NCI-H345 (cell line): ENCODE data around the gene IDH3B.
A peak's percentile ranks its signal among the peaks of the same experiment; 100 is the strongest.

Experiments used
- DNase-seq: peaks from one replicate; lab custom pipeline; 2025; lab: John Stamatoyannopoulos, UW

IDH3B gene

DNA sequence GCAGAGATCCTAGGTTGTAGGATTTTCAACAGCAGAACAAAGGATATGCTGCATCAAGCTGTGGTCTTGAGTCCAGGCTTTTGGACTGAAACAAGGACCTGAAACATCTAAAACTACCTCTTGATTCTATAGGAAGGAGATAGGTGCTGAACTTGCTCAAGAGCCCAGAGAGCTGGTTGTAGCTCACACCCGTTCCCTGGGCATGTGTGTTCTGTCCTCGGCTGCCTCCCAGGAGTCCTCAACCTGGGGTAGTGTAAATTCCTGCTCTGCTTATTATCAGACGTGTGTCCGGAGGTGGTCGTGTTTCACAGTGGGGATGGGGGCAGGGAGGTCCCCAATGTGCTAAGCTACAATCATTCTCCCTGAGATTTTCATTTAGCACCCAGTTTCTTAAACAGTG lies 6.8 kb downstream of the IDH3B start:
- DNase-seq, result no peak

GRCh38 chr20:2656471-2657117 lies 7.4 kb downstream of the IDH3B start:
- no peak for DNase-seq

- DNase-seq, result no peak
These were observed 8.5 kb downstream of the IDH3B start for GRCh38 chr20:2655331-2656116.

DNA sequence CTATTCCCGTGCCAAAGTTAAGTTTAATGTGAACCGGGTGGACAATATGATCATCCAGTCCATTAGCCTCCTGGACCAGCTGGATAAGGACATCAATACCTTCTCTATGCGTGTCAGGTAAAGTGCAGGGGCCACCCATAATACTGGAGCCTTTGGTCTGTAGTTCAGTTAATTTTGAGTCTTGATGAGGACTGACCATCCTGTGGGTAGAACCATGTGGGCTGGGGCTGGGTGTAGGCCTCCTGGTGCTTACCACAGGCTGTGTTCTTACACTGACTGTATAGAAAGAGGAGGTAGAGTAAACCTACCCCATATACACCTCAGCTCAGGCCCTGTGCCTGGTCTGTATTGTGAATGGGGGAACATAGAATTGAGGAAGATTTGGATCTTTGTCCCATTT lies 9.2 kb downstream of the IDH3B start:
- no peak for DNase-seq

DNA sequence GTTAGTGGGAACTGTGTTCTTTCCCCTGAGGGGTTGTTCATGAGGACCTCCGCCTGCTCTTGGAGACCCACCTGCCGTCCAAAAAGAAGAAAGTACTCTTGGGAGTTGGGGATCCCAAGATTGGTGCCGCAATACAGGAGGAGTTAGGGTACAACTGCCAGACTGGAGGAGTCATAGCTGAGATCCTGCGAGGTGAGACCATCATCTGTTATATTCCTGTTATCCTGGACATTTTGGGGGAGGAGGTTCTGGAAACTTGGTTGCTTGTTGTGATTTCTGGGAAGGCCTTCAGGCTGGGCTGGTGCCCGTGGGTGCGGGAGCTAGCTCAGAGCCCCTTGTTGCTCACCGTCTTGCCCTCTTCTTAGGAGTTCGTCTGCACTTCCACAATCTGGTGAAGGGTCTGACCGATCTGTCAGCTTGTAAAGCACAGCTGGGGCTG lies 9.6 kb downstream of the IDH3B start:
- no peak for DNase-seq

DNA sequence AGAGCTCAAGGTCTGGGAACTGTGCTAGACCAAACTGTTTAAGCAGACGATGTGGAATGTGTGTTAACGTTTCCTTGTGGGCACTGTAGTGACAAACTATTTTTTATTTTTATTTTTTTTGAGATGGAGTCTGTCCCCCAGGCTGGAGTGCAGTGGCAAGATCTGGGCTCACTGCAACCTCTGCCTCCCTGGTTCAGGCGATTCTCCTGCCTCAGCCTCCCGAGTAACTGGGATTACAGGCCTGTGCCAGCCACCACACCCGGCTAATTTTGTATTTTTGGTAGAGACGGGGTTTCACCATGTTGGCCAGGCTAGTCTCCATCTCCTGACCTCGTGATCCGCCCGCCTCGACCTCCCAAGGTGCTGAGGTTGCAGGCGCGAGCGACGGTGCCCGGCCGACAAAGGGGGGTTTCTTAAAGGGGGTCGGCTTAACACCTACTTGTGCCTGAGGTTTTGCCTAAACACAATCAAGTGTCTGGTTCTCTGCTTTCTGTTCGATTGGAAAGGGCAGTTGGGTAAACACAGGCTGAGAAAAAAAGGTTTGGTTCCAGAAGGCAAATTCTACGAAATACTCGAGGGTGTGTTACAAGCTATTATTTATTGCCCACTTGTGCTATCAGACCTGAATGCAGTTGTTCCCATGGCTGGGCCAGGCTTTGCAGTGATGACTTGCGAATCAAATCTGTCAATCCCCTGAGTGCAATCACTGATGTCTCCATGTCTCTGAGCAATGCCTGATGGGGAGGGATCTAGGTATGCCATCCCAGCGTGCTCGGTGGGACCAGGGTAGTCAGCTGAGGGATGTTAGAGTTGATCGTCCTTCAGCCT lies 10.2 kb downstream of the IDH3B start:
- DNase-seq, result no peak

DNA sequence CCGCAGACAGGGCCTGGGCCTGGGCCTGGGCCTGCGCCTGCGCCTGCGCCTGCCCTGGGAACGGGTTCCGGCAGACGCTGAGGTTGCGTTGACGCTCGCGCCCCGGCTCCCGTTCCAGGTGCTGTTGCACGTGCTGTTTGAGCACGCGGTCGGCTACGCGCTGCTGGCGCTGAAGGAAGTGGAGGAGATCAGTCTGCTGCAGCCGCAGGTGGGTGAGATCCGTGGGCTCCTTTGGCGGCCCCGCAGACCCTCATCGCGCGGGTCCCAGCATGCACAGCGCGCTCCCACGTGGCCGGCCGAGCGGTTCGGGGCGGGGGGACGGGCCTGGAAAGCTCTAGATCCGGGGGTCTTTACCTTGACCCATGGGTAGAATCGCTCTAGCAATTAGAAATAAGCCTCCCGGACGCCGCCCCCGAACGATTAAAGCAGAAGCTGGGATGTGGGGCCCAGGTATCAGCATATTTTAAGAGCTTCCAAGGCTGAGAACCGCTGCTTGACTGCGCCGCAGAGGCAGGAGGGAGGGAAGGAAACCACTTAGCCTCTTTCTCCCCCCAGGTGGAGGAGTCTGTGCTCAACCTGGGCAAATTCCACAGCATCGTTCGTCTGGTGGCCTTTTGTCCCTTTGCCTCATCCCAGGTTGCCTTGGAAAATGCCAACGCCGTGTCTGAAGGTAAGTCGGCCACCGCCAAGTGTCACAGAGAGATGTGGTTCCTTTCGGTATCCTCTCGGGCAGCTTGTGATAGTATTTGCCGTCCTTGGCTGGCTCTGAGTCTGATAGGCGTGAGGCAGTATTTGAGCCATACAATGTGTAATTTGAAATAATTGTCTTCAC lies 11.1 kb downstream of the IDH3B start:
- peak; percentile 68 for DNase-seq

DNA sequence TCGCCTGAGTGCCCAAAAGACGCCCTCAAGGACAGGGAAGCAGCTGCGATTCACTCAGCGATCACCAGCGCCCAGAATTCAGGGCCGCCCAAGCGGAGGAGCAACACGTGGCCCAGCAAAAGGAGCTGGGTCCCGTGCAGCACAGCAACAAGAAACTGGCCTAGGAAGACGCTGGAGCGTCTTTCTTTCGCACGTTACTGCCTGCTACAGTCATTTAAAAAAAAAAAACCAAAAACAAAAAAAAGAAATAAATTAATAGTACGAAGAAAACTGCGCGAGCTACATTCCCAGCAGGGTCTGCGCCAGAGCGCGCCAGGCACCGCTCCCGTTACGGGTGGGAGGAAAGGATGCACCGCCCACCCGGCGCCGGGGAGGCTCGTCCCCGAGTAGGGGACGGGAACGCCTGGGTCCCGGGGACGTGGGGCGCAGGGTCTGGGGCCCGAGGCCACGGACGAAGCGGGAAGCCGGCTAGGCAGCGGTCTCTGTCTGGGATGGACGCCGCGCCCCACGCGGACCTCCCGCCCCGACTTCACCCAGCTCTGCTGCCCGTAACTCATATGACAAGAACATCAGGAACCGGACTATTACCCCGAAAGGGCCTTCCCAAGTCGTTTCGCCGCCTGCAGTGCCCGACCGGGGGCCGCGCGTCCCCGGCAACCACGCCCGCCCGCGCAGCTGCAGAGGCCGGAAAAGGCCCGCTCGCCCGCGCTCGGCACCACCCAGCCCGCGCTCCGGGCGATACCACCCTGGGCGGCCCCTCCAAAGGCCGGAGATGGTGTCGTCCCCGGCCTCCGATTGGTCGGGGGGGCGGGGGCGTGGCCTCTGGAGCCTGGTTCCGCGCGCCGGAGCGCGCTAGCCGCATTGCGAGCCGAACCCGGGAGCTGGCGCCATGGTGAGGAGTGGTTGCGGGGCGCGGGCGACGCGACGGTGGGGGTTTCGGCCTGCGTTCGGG lies 12.0 kb downstream of the IDH3B start, which contains the start of gene NOP56:
Gene NOP56, plus strand, starts transcription at position 861 of the 952 bp plus-strand sequence. Its CDS starts 29 bp downstream, at position 890.
- DNase-seq, result peak; percentile 96

- no peak for DNase-seq
These were observed 20.3 kb downstream of the IDH3B start for GRCh38 chr20:2643708-2644107.

DNA sequence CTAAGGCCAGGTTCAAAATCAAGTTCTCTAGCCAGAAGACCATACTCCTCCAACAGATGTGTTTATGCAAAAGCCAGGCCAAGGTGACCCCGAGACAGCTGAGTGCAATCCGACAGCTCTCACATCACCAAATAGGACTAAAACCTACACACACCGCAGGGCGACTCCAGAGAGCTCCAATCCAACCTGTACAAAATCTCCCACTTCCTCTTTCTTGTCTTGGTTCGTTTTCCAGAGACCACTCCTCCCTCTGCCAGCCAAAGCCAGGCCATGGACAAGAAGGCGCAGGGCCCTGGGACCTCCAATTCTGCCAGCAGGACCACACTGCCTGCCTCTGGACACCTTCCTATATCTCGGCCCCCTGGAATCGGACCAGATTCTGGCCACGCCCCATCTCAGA lies 23.1 kb downstream of the IDH3B start:
- DNase-seq, result no peak

DNA sequence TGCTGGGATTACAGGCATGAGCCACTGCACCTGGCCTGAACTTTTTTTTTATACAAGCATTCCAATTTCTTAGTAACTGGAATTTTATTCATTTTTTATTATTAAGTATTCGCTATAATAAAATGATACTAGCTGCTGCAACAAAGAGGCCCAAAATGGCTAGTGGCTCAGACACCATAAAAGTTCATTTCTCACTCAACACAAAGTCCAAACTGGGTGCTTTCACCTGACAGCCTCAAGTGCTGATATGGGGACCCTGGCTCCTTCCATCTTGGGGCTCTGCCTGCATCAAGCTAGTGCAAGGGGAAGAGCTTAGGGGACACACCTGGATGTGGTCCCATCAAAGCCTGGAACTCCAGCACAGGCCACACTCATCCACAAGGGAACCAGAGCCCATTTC lies 23.8 kb downstream of the IDH3B start:
- DNase-seq, result no peak

GRCh38 chr20:2637246-2637645 lies 26.8 kb downstream of the IDH3B start:
- no peak for DNase-seq

- no peak for DNase-seq
These were observed 30.6 kb downstream of the IDH3B start for GRCh38 chr20:2633381-2633780.

DNA sequence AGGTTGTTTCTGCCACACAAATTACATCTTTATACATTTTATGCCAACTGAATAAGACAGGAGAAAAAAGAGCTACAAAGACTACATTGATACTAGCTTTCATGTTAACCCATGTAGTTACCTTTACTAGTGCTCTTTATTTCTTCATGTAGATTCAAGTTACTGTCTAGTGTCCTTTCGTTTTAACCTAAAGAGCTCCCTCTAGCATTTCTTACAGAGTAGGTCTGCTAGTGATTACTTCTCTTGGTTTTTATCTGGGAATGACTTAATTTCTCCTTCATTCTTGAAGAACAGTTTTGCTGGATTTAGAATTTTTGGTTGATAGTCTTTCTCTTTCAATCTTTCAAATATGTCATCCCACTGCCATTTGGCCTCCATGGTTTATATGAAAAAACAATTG lies 32.8 kb downstream of the IDH3B start:
- DNase-seq, result no peak

GRCh38 chr20:2626853-2627541 lies 37.0 kb downstream of the IDH3B start:
- no peak for DNase-seq

- no peak for DNase-seq
These were observed 39.0 kb downstream of the IDH3B start for GRCh38 chr20:2625062-2625461.

- DNase-seq, result no peak
These were observed 39.8 kb downstream of the IDH3B start for GRCh38 chr20:2624190-2624589.

DNA sequence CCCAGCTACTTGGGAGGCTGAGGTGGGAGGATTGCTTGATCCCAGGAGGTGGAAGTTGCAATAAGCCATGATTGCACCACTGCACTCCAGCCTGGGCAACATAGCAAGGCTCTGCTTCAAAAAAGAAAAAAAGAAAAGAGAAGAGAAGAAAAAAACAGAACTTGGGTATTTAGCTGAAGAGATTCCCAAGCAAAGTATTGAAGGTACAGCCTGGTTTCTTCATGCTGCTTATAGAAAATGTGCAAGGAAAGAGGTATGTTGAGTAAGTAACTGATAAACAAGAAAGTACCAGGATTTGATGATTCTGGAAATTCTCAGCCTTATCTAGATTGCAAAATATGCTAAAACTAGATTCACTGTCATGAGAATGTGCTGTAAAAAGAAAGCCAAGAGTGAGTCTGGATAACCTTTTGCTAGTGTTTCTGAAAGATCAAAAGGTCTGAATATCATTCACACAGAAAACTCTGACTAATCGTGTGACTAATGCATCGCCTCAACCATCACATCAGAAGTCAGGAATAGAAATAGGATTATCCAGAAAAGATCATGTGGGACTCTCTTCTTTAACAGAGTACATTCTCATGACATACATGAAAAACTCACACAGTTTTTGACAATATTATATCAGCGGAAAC lies 43.9 kb downstream of the IDH3B start:
- no peak for DNase-seq

DNA sequence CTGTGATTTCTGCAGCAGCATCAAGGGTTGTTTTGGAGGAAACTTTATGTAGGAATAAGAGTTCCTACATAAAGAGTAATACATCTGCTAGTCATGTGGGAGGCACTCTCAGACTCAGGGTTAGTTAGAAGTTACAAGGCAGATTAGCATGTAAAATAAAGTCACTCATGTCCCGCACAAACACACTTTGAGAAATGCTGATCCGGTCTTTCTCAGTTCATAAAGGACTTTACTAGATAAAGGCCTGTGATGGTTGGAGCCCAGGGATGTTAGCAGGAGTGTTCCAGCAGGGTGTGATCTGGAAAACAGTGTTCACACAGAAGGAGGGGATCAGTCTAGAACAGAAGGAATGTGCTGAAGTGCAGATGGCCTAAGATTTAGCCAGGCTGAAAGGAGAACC lies 44.7 kb downstream of the IDH3B start:
- no peak for DNase-seq

DNA sequence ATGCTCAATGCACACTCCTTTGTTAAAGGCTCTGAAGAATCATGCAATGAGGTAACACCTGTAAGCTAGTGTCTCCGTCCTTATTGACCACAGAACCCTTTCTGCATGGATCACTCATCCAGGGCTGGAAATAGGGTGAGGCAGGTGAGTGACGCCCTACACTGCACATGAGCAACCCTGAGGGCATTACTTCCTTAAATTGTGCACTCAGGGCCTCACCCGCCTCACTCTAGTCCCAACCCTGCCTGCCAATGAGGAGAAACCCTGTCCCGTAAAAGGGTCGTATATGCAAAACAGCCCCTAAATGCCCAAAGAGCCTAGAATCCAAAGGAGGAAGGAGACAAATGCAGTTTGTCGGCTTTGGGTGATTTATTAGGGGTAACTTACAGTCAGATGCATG lies 45.2 kb downstream of the IDH3B start:
- DNase-seq, result no peak
